DOHH2 (cell line): ENCODE results near the gene NAT14.

Experiments used
- H3F3A ChIP-seq: fragments of 200-600 bp; sonication (generic), shearing (Covaris generic); 2 replicates; pipeline ENCODE4 v1.6.0; 2016; ENCODE audit warnings: antibody characterized with exemption, mild to moderate bottlenecking; ENCODE audit not compliant: control insufficient read depth, insufficient read depth
- H3K27ac ChIP-seq: fragments of 200-600 bp; sonication (generic); 2 replicates; pipeline ENCODE4 v1.5.1; 2014; ENCODE audit warnings: low read depth, mild to moderate bottlenecking, low read length, moderate library complexity
- H3K27me3 ChIP-seq: fragments of 200-600 bp; sonication (generic); 2 replicates; pipeline ENCODE4 v1.6.1; 2014; ENCODE audit warnings: mild to moderate bottlenecking, low read length, mixed read lengths; ENCODE audit not compliant: control insufficient read depth
- H3K36me3 ChIP-seq: fragments of 200-600 bp; sonication (generic); 2 replicates; pipeline ENCODE4 v1.6.1; 2014; ENCODE audit warnings: mild to moderate bottlenecking, low read length, moderate library complexity, mixed read lengths; ENCODE audit not compliant: control insufficient read depth
- H3K4me1 ChIP-seq: fragments of 200-600 bp; sonication (generic); 2 replicates; pipeline ENCODE4 v1.6.1; 2014; ENCODE audit warnings: mild to moderate bottlenecking, low read length, mixed read lengths; ENCODE audit not compliant: control insufficient read depth
- H3K4me2 ChIP-seq: fragments of 200-600 bp; sonication (generic); 2 replicates; pipeline ENCODE4 v1.6.0; 2014; ENCODE audit warnings: mild to moderate bottlenecking, low read length, moderate library complexity
- H3K4me3 ChIP-seq: fragments of 200-600 bp; sonication (generic); 2 replicates; pipeline ENCODE4 v1.5.1; 2014; ENCODE audit warnings: mild to moderate bottlenecking, low read length, mixed read lengths
- H3K79me2 ChIP-seq: fragments of 200-600 bp; sonication (generic); 2 replicates; pipeline ENCODE4 v1.6.1; 2014; ENCODE audit warnings: mild to moderate bottlenecking, low read length, mixed read lengths; ENCODE audit not compliant: control insufficient read depth
- H3K9me2 ChIP-seq: fragments of 200-600 bp; sonication (generic); replicated peaks from 2 replicates; pipeline ENCODE4 v1.6.1; 2014; ENCODE audit warnings: mild to moderate bottlenecking, low read length, mixed read lengths; ENCODE audit not compliant: control insufficient read depth
- H3K9me3 ChIP-seq: fragments of 200-600 bp; sonication (generic); 2 replicates; pipeline ENCODE4 v1.6.1; 2014; ENCODE audit warnings: antibody characterized with exemption, low read length, mixed read lengths; ENCODE audit not compliant: control insufficient read depth, insufficient read depth
- H4K20me1 ChIP-seq: fragments of 200-600 bp; sonication (generic); 2 replicates; pipeline ENCODE4 v1.6.0; 2014; ENCODE audit warnings: low read depth, mild to moderate bottlenecking, antibody characterized with exemption, low read length, moderate library complexity; ENCODE audit not compliant: control insufficient read depth, insufficient read depth
- EZH2phosphoT487 ChIP-seq: fragments of 200-600 bp; sonication (generic); IDR thresholded peaks from 2 replicates; pipeline ENCODE4 v1.6.1; 2017; ENCODE audit warnings: borderline replicate concordance, mild to moderate bottlenecking, antibody characterized with exemption, low read length, moderate library complexity, mixed read lengths
- TF ChIP-seq, protein P1 (sequence below): fragments of 200-600 bp; sonication (generic); IDR thresholded peaks from one replicate; pipeline ENCODE4 v1.5.1; 2014; ENCODE audit warnings: antibody characterized with exemption, mild to moderate bottlenecking, low read depth, low read length; ENCODE audit not compliant: poor library complexity, severe bottlenecking

Gene NAT14

DNA sequence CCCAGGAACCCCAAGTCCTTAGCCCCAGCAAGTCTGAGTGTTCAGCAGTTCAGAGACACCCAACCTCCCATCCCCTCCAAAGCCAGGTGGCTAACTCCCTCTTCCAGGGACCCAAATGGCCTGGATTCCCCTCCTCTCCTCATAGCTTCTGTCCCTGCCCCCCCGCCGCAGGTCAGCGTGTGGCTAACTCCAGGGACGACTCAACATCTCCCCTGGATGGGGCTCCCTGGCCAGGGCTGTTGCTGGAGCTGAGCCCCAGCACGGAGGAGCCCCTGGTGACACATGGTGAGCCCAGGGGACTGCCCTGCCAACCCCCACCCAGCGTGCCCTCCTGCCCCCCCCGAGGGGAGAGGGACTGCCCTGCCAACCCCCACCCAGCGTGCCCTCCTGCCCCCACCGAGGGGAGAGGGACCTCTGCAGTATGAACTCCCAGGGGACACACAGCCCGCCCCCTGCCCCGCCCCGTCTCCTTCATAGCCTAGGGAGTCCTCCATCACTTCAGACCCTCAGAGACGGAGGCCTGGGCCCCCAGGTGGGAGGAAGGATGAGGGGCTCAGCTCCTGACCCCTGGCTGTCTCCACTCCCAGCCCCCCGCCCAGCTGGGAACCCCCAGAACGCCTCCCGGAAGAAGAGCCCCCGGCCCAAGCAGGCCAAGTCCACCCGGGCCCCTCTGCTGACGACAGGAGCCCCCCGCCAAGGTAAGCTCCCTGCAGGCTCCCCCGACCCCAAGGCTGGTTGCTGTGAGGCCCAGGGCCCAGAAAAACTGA lies 4.9 kb downstream of the NAT14 start:
- Histone ChIP-seq H3K4me1 (peaks cover 6% of the 10 kb centered on the region), H3K4me3 (no peak overlapping the region), H3K27ac (no peak overlapping the region)

DNA sequence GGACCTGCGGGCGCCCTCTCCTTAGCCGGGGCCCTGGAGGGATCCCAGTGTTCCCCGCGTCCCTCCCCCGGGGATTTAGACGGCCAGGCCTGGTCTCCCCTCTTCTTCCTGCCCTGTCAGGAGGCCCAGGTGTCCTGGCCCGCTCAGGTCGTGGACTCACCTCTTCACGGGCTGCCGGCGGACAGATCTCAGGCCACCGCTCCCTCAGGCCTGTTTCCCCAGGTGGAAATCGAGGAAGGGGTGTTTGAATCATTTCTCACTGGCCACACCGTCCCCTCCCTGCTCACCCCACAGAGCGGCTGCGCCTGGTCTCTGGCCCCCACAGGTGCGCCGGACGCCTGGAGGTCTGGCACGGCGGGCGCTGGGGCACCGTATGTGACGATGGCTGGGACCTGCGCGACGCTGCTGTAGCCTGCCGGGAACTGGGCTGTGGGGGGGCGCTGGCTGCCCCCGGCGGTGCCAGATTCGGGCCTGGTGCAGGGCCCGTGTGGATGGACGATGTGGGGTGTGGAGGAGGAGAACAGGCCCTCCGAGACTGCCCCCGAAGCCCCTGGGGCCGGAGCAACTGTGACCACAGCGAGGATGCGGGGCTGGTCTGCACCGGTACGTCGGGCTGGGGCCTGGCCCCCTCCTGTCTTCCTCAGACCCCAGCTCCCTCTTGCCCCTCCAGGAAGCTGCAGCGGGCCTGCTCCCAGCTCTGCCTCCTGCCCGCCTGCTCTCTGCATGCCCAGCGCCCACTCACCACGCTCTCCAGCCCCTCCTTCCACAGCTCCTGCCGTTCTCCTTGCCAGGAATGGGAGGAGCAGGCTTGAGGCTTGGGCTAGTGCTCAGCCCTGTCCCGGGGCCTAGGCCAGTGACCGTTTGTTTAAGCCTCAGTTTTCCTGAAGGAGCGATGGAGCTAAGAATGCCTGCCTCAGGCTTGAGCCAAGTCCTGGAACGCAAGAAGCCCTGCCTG lies 5.8 kb downstream of the NAT14 start:
- H3K4me3 ChIP-seq: no peak overlapping the region
- H3K4me2 ChIP-seq: no peak overlapping the region
- TF ChIP-seq EZH2phosphoT487: no peak
- TF ChIP-seq, protein P1, sequence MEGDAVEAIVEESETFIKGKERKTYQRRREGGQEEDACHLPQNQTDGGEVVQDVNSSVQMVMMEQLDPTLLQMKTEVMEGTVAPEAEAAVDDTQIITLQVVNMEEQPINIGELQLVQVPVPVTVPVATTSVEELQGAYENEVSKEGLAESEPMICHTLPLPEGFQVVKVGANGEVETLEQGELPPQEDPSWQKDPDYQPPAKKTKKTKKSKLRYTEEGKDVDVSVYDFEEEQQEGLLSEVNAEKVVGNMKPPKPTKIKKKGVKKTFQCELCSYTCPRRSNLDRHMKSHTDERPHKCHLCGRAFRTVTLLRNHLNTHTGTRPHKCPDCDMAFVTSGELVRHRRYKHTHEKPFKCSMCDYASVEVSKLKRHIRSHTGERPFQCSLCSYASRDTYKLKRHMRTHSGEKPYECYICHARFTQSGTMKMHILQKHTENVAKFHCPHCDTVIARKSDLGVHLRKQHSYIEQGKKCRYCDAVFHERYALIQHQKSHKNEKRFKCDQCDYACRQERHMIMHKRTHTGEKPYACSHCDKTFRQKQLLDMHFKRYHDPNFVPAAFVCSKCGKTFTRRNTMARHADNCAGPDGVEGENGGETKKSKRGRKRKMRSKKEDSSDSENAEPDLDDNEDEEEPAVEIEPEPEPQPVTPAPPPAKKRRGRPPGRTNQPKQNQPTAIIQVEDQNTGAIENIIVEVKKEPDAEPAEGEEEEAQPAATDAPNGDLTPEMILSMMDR: no peak
- no peaks in the 10 kb centered on the region; the same call in 1 of the 2 replicates for H3F3A ChIP-seq
- H3K9me3 ChIP-seq: no peaks in the 10 kb centered on the region
- no peaks in the 10 kb centered on the region for H4K20me1 ChIP-seq
- H3K4me1 ChIP-seq: peaks cover 2% of the 10 kb centered on the region
- no peaks in the 10 kb centered on the region for H3K27me3 ChIP-seq
- H3K9me2 ChIP-seq: no peaks in the 10 kb centered on the region
- H3K79me2 ChIP-seq: peaks cover 1% of the 10 kb centered on the region
- H3K36me3 ChIP-seq: no peaks in the 10 kb centered on the region
- no peak overlapping the region for H3K27ac ChIP-seq

More for the DNA sequence above, 4.9 kb downstream of the NAT14 start:
- TF ChIP-seq EZH2phosphoT487: no peak
- TF ChIP-seq, protein P1: no peak
- peaks cover 5% of the 10 kb centered on the region for H3K79me2 ChIP-seq
- H3K27me3 ChIP-seq: no peaks in the 10 kb centered on the region
- H4K20me1 ChIP-seq: no peaks in the 10 kb centered on the region
- H3K4me2 ChIP-seq: no peak overlapping the region
- no peaks in the 10 kb centered on the region; the same call in 1 of the 2 replicates for H3F3A ChIP-seq
- no peaks in the 10 kb centered on the region for H3K9me2 ChIP-seq
- H3K9me3 ChIP-seq: no peaks in the 10 kb centered on the region
- no peaks in the 10 kb centered on the region for H3K36me3 ChIP-seq

DNA sequence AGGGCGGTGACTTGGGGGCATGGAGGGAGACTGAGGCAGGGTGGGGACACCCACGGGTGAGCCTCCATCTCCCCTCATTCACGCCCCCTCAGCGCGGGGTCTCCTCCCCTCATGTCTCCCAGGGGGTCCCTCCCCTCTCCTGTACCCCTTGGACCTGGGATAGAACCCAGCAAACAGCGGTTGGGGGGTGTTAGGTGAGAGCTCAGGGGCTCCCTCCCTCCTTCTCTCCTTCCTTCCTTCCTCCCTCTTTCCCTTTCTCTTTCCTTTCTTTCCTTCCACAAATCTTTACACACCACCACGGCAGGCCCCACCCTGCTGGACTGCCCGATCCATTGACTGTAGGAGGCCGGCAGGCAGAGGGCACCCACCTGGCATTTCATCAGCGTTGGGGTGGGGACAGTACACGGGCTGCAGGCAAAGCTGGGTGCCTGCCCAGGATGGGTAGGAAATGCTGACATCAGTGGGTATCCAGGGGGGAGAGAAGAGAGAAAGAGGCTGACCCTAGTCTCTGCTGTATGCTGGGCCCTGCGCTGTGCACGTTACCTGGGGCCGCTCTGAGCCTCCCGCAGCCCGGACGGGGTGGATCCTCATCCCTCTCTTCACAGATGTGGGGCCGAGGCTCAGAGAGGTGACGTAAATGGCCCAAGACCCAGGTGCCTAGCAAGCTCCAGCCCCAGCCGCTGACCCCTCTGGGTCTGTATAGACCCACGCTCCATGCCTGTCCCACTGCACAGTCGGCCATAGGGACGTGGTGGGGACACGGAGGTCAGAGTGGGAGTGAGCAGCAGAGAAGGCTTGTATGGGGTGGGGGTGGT lies 6.8 kb downstream of the NAT14 start:
- H3K4me1 ChIP-seq: no peaks in the 10 kb centered on the region; the same call in 1 of the 2 replicates
- no peaks in the 10 kb centered on the region for H3K79me2 ChIP-seq
- H3K36me3 ChIP-seq: no peaks in the 10 kb centered on the region
- no peaks in the 10 kb centered on the region for H4K20me1 ChIP-seq
- no peak overlapping the region for H3K27ac ChIP-seq
- no peak overlapping the region for H3K4me3 ChIP-seq
- no peaks in the 10 kb centered on the region for H3K9me2 ChIP-seq
- no peaks in the 10 kb centered on the region for H3K27me3 ChIP-seq
- no peaks in the 10 kb centered on the region; the same call in 1 of the 2 replicates for H3F3A ChIP-seq
- no peaks in the 10 kb centered on the region for H3K9me3 ChIP-seq
- no peak overlapping the region for H3K4me2 ChIP-seq
- TF ChIP-seq EZH2phosphoT487: no peak
- TF ChIP-seq, protein P1: no peak
